ENCODE measurements around the gene DST. TPM values are rescaled to one million over a fixed set of nuclear protein-coding genes. Genes with fewer than 3 reads are reported as not detected.

DST gene
- total RNA-seq, 2 donors from 2014 or later: 101 to 113 TPM

GRCh38 chr6:56480654-56481337, 161.9 kb downstream of the DST start:
- Histone ChIP-seq H3K9me3 (ENCODE audit: control insufficient read depth, low read length) (peaks cover 11% of the 10 kb centered on the region), H3K9ac (ENCODE audit: extremely low read depth, low read length, poor library complexity, severe bottlenecking) (no peak overlapping the region), H3K27me3 (ENCODE audit: control insufficient read depth, insufficient read depth, low read length, poor library complexity, severe bottlenecking) (no peaks in the 10 kb centered on the region), H3K27ac (ENCODE audit: low read depth, low read length) (no peak overlapping the region), H3K4me3 (ENCODE audit: low read length) (no peak overlapping the region), H3K4me1 (ENCODE audit: control insufficient read depth, insufficient read depth, low read length) (no peaks in the 10 kb centered on the region), H3K36me3 (ENCODE audit: control insufficient read depth, insufficient read depth, low read length) (peaks cover 71% of the 10 kb centered on the region)
- no peak for TF ChIP-seq CTCF (conservative IDR thresholded peaks at IDR 0.05)
- peaks cover 3% of the 10 kb centered on the region for H3K4me1 Mint-ChIP-seq
- no peak overlapping the region for H3K27ac Mint-ChIP-seq
- no peaks in the 10 kb centered on the region for H3K27me3 Mint-ChIP-seq (ENCODE audit: insufficient read depth)
- WGBS, 2 experiments (ENCODE audit: insufficient coverage in 1 of 2, insufficient read length in 1 of 2): 99 to 100% methylated on average over 2 to 4 of the region's 4 CpGs
- no peak overlapping the region for H3K4me3 Mint-ChIP-seq
- peaks cover 7% of the 10 kb centered on the region for H3K9me3 Mint-ChIP-seq
- peaks cover 47% of the 10 kb centered on the region for H3K36me3 Mint-ChIP-seq (ENCODE audit: low read depth)
- no peak for DNase-seq

GRCh38 chr6:56480246-56480645, 162.4 kb downstream of the DST start:
- no peaks in the 10 kb centered on the region for H3K27me3 Mint-ChIP-seq (ENCODE audit: insufficient read depth)
- no peak for TF ChIP-seq CTCF (conservative IDR thresholded peaks at IDR 0.05)
- Histone ChIP-seq H3K9me3 (ENCODE audit: control insufficient read depth, low read length) (peaks cover 11% of the 10 kb centered on the region), H3K27me3 (ENCODE audit: control insufficient read depth, insufficient read depth, low read length, poor library complexity, severe bottlenecking) (no peaks in the 10 kb centered on the region), H3K9ac (ENCODE audit: extremely low read depth, low read length, poor library complexity, severe bottlenecking) (no peak overlapping the region), H3K4me3 (ENCODE audit: low read length) (no peak overlapping the region), H3K27ac (ENCODE audit: low read depth, low read length) (no peak overlapping the region), H3K36me3 (ENCODE audit: control insufficient read depth, insufficient read depth, low read length) (peaks cover 76% of the 10 kb centered on the region), H3K4me1 (ENCODE audit: control insufficient read depth, insufficient read depth, low read length) (no peaks in the 10 kb centered on the region)
- peaks cover 50% of the 10 kb centered on the region for H3K36me3 Mint-ChIP-seq (ENCODE audit: low read depth)
- peaks cover 7% of the 10 kb centered on the region for H3K9me3 Mint-ChIP-seq
- DNase-seq: no peak
- no peak overlapping the region for H3K4me3 Mint-ChIP-seq
- H3K4me1 Mint-ChIP-seq: peaks cover 5% of the 10 kb centered on the region
- H3K27ac Mint-ChIP-seq: no peak overlapping the region

- DNase-seq: no peak
- Mint-ChIP-seq H3K4me1 (peaks cover 5% of the 10 kb centered on the region), H3K27me3 (ENCODE audit: insufficient read depth) (no peaks in the 10 kb centered on the region), H3K4me3 (no peak overlapping the region), H3K36me3 (ENCODE audit: low read depth) (peaks cover 57% of the 10 kb centered on the region), H3K27ac (no peak overlapping the region), H3K9me3 (peaks cover 7% of the 10 kb centered on the region)
- H3K4me1 ChIP-seq (ENCODE audit: control insufficient read depth, insufficient read depth, low read length): no peaks in the 10 kb centered on the region
- H3K36me3 ChIP-seq (ENCODE audit: control insufficient read depth, insufficient read depth, low read length): peaks cover 79% of the 10 kb centered on the region
- TF ChIP-seq CTCF (conservative IDR thresholded peaks at IDR 0.05): no peak
- H3K27ac ChIP-seq (ENCODE audit: low read depth, low read length): no peak overlapping the region
- H3K4me3 ChIP-seq (ENCODE audit: low read length): no peak overlapping the region
- no peaks in the 10 kb centered on the region for H3K27me3 ChIP-seq (ENCODE audit: control insufficient read depth, insufficient read depth, low read length, poor library complexity, severe bottlenecking)
- 94 to 100% methylated on average over 3 of the region's 3 CpGs for WGBS, 2 experiments (ENCODE audit: insufficient coverage in 1 of 2, insufficient read length in 1 of 2)
- peaks cover 11% of the 10 kb centered on the region for H3K9me3 ChIP-seq (ENCODE audit: control insufficient read depth, low read length)
- H3K9ac ChIP-seq (ENCODE audit: extremely low read depth, low read length, poor library complexity, severe bottlenecking): no peak overlapping the region
These were observed 163.3 kb downstream of the DST start for GRCh38 chr6:56479381-56479780.

All from endodermal cell (in vitro differentiated cells).